Hepatocyte (in vitro differentiated cells): ENCODE results near the gene CAPZB. TPM values are rescaled to one million over a fixed set of nuclear protein-coding genes. Genes with fewer than 3 reads are reported as not detected.
"Not testable (repeated sequence)": the region's sequence is repeated elsewhere in the genome, so short reads cannot be mapped to it uniquely, and the experiment has no call there.

ENCODE experiments used
- DNase-seq: peaks from one replicate; pipeline ENCODE4 v3.0.0-alpha.2; 2016; ENCODE audit warnings: low spot score
- H2AFZ ChIP-seq: fragments of 200-600 bp; sonication (generic); 2 replicates; pipeline ENCODE4 v1.6.0; 2016; ENCODE audit warnings: antibody characterized with exemption, mild to moderate bottlenecking
- H3K27ac ChIP-seq: fragments of 200-600 bp; sonication (generic); 2 replicates; pipeline ENCODE4 v1.5.1; 2016; ENCODE audit warnings: mild to moderate bottlenecking
- H3K27me3 ChIP-seq: fragments of 200-600 bp; sonication (generic); 2 replicates; pipeline ENCODE4 v1.6.1; 2016
- H3K36me3 ChIP-seq: fragments of 200-600 bp; sonication (generic); replicated peaks from 2 replicates; pipeline ENCODE4 v1.5.1; 2016; ENCODE audit warnings: low read depth; ENCODE audit not compliant: insufficient read depth
- H3K4me1 ChIP-seq: fragments of 200-600 bp; sonication (generic); 2 replicates; pipeline ENCODE4 v1.5.1; 2016; ENCODE audit warnings: mild to moderate bottlenecking, moderate library complexity; ENCODE audit not compliant: insufficient read depth
- H3K4me2 ChIP-seq: fragments of 200-600 bp; sonication (generic); 2 replicates; pipeline ENCODE4 v1.6.0; 2016
- H3K4me3 ChIP-seq: fragments of 200-600 bp; sonication (generic); 2 replicates; pipeline ENCODE4 v1.5.1; 2016; ENCODE audit warnings: mild to moderate bottlenecking
- H3K79me2 ChIP-seq: fragments of 200-600 bp; sonication (generic); 2 replicates; pipeline ENCODE4 v1.6.0; 2017; ENCODE audit warnings: mild to moderate bottlenecking
- H3K9me2 ChIP-seq: fragments of 200-600 bp; sonication (generic); replicated peaks from 2 replicates; pipeline ENCODE4 v1.6.0; 2017; ENCODE audit warnings: mild to moderate bottlenecking; ENCODE audit not compliant: insufficient read depth
- H3K9me3 ChIP-seq: fragments of 200-600 bp; sonication (generic); 2 replicates; pipeline ENCODE4 v1.5.1; 2016; ENCODE audit warnings: low read depth, mild to moderate bottlenecking
- H4K20me1 ChIP-seq: fragments of 200-600 bp; sonication (generic); 2 replicates; pipeline ENCODE4 v1.6.0; 2016; ENCODE audit warnings: mild to moderate bottlenecking; ENCODE audit not compliant: insufficient read depth, poor library complexity, severe bottlenecking
- CTCF ChIP-seq: fragments of 200-600 bp; sonication (generic); IDR thresholded peaks from 2 replicates; pipeline ENCODE4 v1.5.1; 2016; ENCODE audit warnings: antibody characterized with exemption, mild to moderate bottlenecking; ENCODE audit not compliant: poor library complexity
- EZH2 ChIP-seq: fragments of 200-600 bp; sonication (generic); IDR thresholded peaks from 2 replicates; pipeline ENCODE4 v1.6.1; 2016; ENCODE audit warnings: antibody characterized with exemption, mild to moderate bottlenecking, borderline replicate concordance
- EZH2phosphoT487 ChIP-seq: fragments of 200-600 bp; sonication (generic); IDR thresholded peaks from one replicate; pipeline ENCODE4 v1.6.1; 2018; ENCODE audit warnings: antibody characterized with exemption, mild to moderate bottlenecking, low read depth, moderate library complexity; ENCODE audit not compliant: unreplicated experiment, severe bottlenecking
- WGBS: methylation state at CpG from one replicate; pipeline ENCODE4 v1.1.6; 2016; ENCODE audit warnings: low lambda C conversion rate; ENCODE audit errors: missing lambda C conversion rate; 5-methylcytosine and 5-hydroxymethylcytosine counted together
- polyA plus RNA-seq: library from polyadenylated mRNA; unstranded; fragments of >200 nt; fragmentation: Nextera tagmentation; extraction: Ambion mirVana; gene quantifications from 2 replicates; pipeline ENCODE4 v1.2.1, GENCODE V29; 2016
- total RNA-seq: library from RNA; depleted of rRNA; stranded (reverse); fragments of >200 nt; gene quantifications from 2 replicates; pipeline ENCODE4 v1.2.3, GENCODE V29; 2014

Gene CAPZB
- total and polyA plus RNA-seq, 2 experiments from 2014 or later, result 139 to 261 TPM

DNA sequence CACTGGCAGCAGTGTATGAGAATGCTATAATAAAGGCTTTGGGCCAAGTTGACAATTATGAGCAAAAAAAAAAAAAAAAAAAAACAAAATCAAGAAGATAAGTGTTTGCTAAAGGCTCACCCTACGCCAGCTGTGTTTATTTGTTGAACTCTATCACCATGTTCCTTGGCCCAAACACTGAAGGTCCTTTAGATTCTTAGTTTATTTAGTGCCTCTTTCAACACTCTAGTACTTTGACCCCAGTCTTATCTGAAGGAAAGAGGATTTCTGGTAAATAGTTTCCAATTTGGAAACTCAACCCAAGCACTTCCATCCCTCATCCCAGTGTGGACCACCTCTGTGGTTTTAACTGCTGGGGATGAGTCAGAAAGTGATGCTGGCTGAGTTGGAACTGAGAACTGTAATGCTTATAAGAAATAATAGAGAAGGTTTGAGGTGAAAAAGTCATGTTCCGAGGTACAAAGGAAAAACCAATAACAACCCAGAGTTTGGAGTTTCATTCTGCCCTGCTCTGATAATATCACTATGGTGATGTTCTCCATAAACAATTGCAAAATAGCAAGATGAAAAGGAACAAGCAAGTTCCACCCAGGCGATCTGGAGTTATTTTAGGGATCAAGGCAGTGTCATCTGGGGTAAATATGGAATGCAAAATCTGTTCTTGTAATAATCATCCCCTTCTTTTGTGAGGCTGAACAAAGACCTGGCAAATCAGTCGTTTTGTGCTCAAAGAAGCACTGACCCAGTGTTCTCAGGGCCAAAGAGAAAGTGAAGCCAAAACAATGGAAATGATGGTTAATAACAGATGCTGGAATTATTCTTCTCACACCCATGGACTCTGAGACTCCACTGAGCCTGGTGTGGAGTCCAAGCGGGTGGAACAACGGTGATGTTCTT is 19.7 kb upstream of the CAPZB start:
- 49% methylated on average over 6 of the region's 6 CpGs for WGBS
- H3K9me2 ChIP-seq, result no peaks in the 10 kb centered on the region
- DNase-seq, result peak; percentile 50

GRCh38 chr1:19502284-19502683 is 16.9 kb upstream of the CAPZB start:
- H3K79me2 ChIP-seq, H3K36me3 ChIP-seq, H3K27me3 ChIP-seq, H3K27ac ChIP-seq, H2AFZ ChIP-seq, H3K9me2 ChIP-seq, H3K4me3 ChIP-seq, H3K4me1 ChIP-seq, H3K9me3 ChIP-seq, H4K20me1 ChIP-seq, H3K4me2 ChIP-seq, DNase-seq: not testable (repeated sequence)
- 88% methylated on average over 6 of the region's 6 CpGs for WGBS

More for the DNA sequence above, 19.7 kb upstream of the CAPZB start:
- no peaks in the 10 kb centered on the region for H3K79me2 ChIP-seq
- no peaks in the 10 kb centered on the region for H3K36me3 ChIP-seq
- H3K27ac ChIP-seq, result peak overlapping the region; percentile 63
- H3K4me3 ChIP-seq, result no peak overlapping the region
- no peak overlapping the region for H2AFZ ChIP-seq
- no peaks in the 10 kb centered on the region for H4K20me1 ChIP-seq
- no peaks in the 10 kb centered on the region for H3K9me3 ChIP-seq
- H3K4me1 ChIP-seq, result peaks cover 5% of the 10 kb centered on the region
- H3K27me3 ChIP-seq, result no peaks in the 10 kb centered on the region
- TF ChIP-seq EZH2phosphoT487 (peak; percentile 38), EZH2 (no peak)
- H3K4me2 ChIP-seq, result peak overlapping the region; percentile 12

GRCh38 chr1:19499887-19500286 is 14.5 kb upstream of the CAPZB start:
- H3K79me2 ChIP-seq, H4K20me1 ChIP-seq, H3K27ac ChIP-seq, H3K4me3 ChIP-seq, H3K9me3 ChIP-seq, H3K36me3 ChIP-seq, DNase-seq, H3K4me2 ChIP-seq, H3K9me2 ChIP-seq, H3K27me3 ChIP-seq, H2AFZ ChIP-seq, H3K4me1 ChIP-seq: not testable (repeated sequence)
- 92% methylated on average over 2 of the region's 2 CpGs for WGBS

- not testable (repeated sequence) for H3K4me3 ChIP-seq, DNase-seq, H3K36me3 ChIP-seq, H3K4me2 ChIP-seq, H3K4me1 ChIP-seq, H3K27me3 ChIP-seq, H3K79me2 ChIP-seq, H3K9me2 ChIP-seq, H3K9me3 ChIP-seq, H2AFZ ChIP-seq, H4K20me1 ChIP-seq, H3K27ac ChIP-seq
- 79% methylated on average over 4 of the region's 4 CpGs for WGBS
Observed at GRCh38 chr1:19497443-19497842, 12.1 kb upstream of the CAPZB start.

- peak overlapping the region; percentile 72 for H3K27ac ChIP-seq
- H2AFZ ChIP-seq, result no peak overlapping the region
Observed at GRCh38 chr1:19496527-19496874, 11.2 kb upstream of the CAPZB start.

More at GRCh38 chr1:19496527-19496874, 11.2 kb upstream of the CAPZB start:
- 90% methylated on average over 1 of the region's 1 CpG for WGBS
- Histone ChIP-seq H3K9me2 (no peaks in the 10 kb centered on the region), H3K4me1 (no peaks in the 10 kb centered on the region), H3K4me2 (no peak overlapping the region), H3K4me3 (no peak overlapping the region), H3K9me3 (no peaks in the 10 kb centered on the region), H3K79me2 (no peaks in the 10 kb centered on the region), H4K20me1 (no peaks in the 10 kb centered on the region), H3K36me3 (no peaks in the 10 kb centered on the region), H3K27me3 (no peaks in the 10 kb centered on the region)
- no peak for TF ChIP-seq EZH2
- no peak for TF ChIP-seq CTCF
- no peak for TF ChIP-seq EZH2phosphoT487
- no peak for DNase-seq
